OCI-LY3 (cell line): Measurements from ENCODE around the gene WNT9A.

Experiments used
- EZH2phosphoT487 ChIP-seq: fragments of 200-600 bp; shearing (Covaris generic); IDR thresholded peaks from 2 replicates; pipeline ENCODE4 v1.6.1; 2018; ENCODE audit warnings: antibody characterized with exemption, mixed run types, low read depth
- TF ChIP-seq, protein P1 (sequence below): fragments of 200-600, 300-600 bp; sonication (generic); IDR thresholded peaks from 2 replicates; pipeline ENCODE4 v1.5.1; 2014; ENCODE audit warnings: antibody characterized with exemption, low read length, low read depth

DNA sequence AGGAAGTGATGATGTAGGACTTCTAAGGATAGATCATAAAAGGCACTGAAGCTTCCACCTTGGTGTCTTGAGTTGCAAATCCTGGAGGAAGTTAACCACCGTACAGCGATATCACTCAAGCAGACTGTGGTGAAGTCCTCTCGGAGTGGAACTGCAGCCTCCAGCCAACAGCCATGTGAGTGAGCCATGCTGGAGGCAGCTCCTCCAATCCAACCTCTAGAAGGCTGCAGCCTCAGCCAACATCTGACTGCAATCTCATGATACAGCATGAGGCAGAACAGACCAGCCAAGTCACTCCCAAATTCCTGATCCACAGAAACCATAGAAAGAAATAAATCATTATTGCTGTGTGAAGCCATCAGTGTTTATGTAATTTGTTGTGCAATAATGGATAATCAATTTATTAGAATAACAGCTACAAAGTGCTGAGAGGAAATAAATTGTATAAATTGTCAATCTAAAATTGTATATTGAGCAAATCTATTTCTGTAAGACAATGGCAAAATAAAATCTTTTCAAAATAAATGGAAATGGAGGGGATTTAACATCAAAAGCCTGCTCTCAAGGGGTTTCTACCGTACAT lies 67.3 kb downstream of the WNT9A start:
- TF ChIP-seq, protein P1, sequence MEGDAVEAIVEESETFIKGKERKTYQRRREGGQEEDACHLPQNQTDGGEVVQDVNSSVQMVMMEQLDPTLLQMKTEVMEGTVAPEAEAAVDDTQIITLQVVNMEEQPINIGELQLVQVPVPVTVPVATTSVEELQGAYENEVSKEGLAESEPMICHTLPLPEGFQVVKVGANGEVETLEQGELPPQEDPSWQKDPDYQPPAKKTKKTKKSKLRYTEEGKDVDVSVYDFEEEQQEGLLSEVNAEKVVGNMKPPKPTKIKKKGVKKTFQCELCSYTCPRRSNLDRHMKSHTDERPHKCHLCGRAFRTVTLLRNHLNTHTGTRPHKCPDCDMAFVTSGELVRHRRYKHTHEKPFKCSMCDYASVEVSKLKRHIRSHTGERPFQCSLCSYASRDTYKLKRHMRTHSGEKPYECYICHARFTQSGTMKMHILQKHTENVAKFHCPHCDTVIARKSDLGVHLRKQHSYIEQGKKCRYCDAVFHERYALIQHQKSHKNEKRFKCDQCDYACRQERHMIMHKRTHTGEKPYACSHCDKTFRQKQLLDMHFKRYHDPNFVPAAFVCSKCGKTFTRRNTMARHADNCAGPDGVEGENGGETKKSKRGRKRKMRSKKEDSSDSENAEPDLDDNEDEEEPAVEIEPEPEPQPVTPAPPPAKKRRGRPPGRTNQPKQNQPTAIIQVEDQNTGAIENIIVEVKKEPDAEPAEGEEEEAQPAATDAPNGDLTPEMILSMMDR, result no peak
- TF ChIP-seq EZH2phosphoT487, result no peak
